Activated CD4-positive, alpha-beta T cell treated with anti-CD3 and anti-CD28 coated beads, Interleukin-2, Interleukin-6, amounts not matched to agents 100 ng/mL and 50 ng/mL, durations not matched to agents 16 hours and 8 hours (primary cell): Measurements from ENCODE around the gene CTSE.
A peak's percentile ranks its signal among the peaks of the same experiment; 100 is the strongest.

ENCODE experiments used
- DNase-seq: peaks from one replicate; pipeline ENCODE4 v3.0.0-alpha.2; 2020

CTSE gene

DNA sequence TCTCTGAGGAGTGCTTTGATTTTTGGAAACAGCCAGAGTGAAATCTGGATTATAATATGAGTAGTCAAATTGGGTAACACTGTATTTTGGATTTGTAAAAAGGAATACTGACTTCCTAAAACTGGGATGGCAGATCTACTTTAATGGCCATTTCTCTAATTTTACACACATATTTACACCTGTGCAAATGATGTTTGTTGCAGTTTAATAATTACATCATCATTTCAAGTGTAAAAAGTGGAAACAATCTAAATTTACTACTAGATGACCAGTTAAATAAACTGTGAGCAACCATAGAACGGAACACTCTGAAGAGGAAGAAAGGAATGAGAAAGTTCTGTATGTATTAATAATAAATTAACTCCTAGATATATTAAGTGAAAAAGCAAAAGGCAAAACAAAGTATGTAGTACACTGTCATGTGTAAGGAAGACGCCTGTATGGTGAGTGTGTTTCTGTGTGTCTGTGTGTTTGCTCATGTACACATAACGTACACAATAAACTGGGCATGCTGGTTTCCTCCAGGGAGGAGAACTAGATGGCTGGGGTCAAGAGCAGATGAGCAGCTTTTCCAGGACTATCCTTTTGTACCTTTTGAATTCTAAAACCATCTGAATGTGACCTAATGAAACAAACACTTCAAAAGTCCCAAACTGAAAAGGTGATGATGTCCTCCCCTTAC is 26.4 kb upstream of the CTSE start:
- no peak for DNase-seq

DNA sequence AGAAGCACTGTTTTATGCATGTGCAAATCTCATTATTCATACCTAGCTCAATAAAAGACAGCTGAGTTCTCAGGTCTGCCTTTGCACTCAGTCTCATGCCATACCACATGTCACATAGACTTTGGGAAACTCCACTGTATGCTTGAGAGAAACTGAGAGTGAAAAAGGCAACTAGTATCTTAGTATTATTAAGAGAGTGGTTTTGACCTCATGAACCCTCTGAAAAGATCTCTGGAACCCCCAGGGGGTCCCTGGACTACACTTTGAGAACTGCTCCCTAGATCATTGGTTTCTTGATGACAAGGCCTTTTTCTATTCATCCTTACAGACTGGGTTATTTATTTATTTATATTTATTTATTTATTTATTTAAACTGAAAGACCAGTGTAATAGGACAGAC is 25.6 kb upstream of the CTSE start:
- DNase-seq, result peak; percentile 45

DNA sequence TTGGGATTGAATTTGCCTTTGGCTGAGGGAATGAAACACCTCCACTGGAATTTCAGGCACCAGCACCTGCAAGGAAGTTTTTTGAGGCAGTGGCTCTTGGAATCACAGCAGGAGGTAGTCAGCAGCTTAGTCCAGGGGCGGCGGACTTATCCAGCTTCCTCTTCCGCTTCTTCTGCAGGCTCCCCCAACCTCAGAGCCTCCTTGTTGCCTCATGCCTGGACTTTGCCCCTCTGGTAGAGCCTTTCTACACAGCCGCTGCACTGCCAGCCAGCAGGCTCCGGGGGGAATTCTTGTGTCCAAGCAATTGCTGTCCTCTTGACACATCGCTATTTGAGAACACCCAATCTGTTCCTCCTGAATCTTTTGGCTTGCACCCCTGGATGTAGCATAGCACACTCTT is 24.9 kb upstream of the CTSE start:
- no peak for DNase-seq

DNA sequence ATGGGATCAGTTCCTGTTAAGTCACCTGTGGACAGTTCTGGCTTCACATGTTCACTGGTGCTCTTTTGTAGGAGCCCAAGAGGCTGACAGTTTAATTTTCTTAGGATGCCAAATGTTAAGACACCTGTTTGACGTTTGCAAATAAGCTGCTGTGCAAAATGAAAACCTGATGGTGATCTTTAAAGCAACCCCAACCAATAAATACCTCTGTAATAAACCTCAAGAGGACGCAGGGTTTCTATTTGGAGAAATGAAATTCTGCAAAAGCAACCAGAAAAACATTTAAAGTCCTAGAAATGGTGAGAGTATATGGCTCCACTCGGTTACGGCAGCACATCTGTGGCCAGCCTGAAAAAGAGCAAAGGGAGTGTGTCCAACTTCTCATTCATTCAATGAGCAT is 23.6 kb upstream of the CTSE start:
- no peak for DNase-seq

DNA sequence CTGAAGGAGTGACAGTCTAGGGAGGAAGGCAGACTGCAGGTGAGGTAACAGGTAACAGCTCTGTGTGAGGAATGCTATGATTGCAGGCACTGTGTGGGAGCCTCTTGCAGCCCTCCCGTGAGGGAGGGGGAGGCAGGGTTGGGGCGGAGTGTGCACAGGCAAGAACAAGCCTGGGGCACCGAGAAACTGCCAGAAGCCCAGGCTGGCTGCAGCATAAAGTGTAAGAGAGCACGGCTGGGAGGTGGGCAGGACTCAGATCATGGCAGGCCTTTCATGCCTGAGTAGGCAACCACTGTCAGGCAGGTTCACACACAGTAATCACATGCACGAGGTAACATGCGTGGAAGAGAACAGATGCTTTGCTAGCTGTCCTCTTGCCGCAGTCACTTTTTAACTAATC is 17.9 kb upstream of the CTSE start:
- no peak for DNase-seq

DNA sequence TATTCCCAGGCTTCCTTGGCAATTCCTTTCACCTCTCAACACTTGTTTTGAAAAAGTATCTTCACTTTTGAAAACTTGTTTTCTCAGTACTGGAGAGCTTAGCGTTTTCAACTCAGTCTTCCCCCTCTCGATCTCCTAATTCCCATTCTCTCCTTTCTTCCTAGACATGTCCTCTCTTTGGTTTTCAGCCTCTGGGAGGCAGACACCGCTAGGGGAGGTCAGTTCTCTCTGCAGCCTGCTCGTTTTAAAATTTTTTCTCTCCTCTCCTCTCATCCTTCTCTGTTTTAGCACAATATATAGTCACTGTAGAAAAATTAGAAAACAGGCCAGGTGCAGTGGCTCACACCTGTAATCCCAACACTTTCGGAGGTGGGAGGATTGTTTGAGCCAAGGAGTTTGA is 16.6 kb upstream of the CTSE start:
- no peak for DNase-seq

DNA sequence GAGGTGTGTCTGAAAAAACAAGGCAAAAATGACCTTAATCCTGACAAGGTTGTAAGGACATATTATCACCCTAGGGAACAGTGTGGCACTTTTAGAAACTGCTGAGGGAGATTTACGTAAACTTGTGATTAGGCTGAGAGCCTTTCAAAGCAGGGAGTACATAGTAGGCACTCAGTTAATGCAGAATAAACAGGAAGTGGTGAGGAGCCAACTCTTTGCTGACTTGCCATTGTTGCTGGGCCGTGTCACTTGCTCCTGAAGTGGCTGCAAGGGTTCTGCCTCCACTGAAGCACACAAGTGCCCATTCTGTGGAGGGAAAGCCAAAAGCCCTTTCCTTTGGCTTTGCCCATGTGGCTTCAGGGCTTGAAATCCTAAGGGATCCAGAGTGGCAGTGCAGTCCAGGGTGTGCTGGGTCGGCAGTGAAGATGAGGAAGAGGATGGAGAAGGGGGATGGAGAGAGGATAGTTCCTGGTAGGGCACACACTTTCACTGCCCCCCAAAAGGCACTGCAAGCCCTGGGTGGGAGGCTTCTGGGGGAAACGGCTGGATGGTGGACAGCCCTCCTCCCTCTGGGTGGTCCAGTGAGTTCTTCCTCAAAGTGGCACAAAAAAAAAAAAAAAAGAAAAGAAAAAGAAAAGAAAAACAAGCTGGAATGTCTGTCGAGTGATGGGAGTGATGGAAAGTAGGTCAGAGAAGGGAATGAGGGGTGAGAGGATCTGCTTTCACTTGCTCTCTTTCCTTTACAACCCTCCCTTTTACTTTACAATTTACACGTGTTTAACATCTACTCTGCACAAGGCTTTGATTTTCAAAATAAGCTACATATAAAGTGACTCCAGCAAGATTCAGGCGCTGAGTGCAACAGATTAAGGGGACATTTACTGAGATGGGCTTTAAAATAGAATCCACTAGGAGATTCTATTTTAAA is 15.6 kb upstream of the CTSE start:
- DNase-seq, result no peak

DNA sequence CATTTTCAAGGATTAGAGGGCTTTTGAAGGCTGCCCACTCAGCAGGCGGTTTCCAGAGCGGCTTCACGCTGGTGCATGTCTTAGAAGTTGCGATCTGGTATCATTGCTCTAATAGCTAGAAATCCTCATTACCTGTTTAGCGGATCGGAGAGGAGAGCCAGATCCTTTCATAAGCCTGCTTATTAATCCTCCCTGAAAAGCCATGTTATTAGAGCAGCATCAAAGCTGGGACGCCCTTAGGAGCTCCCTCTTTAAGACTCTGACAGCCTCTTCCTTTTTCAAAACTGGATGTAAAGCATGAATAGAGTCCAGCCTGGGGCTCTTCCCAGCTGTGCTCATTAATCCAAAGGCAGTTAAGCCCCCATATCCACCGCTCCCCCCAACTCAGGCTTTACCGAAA is 13.9 kb upstream of the CTSE start:
- no peak for DNase-seq

DNA sequence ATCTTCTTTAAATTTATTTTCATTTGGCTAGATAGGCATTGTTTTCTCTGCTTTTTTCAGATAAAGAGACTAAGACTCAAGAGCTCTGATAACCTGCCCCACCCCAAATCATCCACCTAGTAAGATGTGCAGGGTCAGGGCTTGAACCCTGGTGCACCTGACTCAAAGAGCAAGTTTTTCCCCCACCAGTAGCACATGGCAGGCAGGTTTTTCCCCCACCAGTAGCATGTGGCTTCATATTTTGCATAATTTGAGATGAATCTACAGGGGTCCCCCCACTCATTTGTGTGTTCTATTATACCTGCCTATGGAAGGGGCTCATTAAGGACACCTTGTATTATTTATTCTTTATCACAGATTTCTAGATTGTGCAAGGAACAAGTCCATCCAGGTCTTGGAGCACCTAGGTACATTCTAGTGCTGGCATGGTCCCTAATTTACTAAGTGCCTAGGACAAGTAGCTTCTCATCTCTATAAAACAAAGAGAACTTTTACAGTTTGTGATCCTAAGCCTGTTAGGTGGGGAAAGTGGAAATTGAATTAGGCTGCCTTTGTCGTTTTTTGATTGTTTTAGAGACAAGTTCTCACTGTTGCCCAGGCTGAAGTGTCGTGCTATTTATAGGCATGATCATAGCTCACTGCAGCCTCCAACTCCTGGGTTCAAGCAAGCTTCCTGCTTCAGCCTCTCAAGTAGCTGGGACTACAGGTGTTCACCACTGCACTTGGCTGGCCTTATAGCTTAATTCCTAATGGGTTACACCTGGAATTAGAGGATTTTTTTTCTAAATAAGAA is 13.2 kb upstream of the CTSE start:
- no peak for DNase-seq

DNA sequence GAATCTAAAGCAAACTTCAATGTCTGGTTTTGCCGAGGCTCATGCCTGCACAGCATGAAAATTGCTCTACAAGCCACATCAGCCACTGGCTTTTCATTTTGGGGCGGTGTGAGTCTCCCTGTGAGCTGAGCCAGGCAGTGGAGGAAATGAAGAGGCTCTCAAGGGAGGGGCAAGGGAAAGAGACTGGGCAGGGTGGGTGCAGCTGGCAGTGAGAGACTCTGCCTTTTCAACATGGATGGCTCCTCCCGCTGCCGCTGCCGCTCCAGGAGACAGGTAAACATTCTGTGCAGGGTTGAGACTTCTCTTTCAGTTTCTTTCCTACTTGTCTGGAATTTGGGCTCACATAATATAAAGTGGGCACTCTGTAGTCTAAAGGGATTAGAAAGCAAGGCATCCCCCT is 11.3 kb upstream of the CTSE start:
- DNase-seq, result no peak

DNA sequence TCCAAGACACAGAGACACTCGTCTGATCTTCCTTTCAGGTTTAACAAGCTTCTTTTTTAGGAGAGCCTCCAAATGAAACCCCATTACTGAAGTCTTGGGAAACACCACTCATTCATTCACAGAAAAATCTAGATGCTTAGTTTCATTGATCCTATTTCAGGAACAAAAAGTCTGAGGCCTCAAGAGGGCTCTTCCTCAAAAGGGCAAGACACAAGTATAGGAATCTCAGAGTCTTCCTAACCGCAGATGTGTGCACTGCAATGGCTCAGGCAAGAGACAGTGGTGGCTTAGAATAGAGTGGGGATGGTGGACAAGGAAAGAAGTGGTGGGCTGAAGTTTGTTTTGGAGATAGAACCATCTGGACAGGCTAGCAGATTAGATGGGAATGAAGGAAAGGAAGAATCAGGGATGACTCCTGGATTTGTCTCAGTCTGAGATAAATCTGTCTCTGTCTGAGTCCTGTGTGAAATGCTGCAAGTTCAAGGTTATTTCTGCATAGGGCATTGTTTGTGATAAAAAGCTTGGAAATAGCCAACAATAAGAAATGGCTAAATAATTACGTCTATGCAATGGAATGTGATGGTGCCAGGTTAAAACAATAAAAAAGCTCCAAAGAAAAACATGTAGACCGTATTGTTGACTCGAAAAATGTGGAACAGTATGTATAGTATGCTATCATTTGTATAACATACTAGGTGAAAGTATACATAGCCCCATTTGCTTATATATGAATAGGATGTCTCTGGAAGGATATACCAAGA is 8.9 kb upstream of the CTSE start:
- no peak for DNase-seq

DNA sequence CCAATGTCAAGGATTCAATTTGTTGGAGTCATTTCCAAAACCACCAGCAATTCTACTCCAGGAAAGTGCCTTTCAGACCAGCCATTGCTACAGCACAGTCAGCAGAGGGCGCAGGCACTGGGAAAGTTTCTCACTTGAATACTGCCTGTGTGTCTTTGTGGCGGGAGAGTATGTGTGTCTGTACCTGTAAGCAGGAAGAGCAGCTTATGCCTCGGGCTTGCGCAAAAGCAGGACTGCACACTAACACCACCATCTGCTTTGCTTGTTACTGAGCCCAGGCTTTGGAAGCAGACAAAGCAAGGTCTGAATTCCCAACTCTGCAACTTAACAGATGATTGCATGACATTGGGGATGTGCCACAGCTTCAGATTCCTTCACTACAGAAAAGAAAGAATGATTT is 7.0 kb upstream of the CTSE start:
- DNase-seq, result peak; percentile 83

DNA sequence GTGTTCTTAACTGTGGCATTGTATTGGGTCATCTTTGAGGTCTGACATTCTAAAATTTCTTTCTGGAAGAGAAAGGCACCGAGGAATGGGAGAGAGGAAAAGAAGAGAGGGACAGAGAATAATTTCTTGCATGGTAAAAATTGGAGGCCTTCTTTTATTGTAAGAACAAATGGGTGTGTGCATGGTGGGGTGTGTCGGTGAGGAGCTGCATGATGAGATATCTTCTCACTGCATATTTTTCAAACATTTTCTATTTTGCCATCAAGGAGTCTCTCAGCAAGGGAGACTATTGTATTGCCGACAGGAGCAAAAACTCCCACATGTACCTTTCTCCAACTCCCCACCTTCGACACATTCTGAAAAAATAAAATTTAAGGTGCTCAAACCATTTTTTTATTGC is 6.5 kb upstream of the CTSE start:
- no peak for DNase-seq

DNA sequence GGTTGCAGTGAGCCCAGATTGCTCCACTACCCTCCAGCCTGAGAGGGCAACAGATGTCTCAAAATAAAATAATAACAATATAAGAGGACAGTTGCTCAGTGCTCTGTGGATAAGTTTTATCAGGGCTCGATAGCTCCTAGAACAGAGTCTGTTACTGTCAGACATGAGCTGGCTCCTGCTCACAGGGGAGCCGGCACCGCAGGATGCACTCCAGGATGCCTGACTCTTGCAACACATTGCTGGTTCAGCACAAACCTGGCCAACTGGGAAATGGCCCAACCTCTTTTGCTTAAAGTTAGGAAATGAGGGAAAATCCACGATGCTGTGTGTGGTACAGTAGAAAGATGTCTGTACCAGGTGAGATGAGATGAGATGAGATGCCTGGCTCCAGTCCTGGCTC is 5.8 kb upstream of the CTSE start:
- DNase-seq, result no peak

DNA sequence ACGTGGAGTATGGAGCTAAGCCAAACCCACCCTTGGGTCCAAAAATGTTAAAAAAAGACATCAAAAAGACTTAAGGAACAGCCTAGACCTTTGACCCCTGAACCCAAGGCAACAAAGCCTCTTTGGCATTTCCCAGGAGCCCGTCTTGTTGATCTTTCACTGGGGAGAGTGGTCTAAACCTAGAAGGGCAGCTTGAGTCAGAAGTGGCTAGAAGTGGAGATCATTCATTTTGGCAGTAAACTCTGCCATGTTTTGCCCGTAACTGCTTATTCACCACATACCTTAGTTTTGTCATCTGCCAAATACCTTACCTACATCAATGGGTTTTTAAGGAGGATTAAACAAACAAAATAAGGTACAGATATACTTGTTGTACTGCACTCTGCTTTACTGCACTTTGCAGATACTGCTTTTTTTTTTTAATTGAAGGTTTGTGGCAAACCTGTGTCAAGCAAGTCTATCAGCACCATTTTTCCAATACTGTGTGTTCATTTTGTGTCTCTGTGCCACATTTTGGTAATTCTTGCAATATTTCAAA is 1.7 kb upstream of the CTSE start:
- DNase-seq, result no peak

DNA sequence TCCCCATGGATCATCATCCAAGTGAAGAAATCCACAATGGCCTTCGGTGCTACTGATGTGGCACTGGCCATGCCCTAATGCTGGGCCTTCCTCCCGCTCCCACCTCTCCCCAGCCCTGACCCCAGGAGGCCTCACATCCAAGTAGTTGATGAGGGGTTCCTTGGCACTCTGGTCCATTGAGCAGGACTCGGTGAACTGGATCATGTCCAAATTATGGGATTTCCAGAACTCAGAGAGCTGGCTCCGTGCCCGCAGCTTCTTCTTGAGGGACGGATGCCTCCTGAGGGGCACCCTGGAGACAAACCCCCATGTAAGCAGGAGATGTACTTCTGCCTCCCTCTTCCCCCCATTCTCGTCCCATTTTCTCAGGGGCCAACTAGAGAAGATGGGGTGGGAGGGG is 929 bp downstream of the CTSE start:
- no peak for DNase-seq

DNA sequence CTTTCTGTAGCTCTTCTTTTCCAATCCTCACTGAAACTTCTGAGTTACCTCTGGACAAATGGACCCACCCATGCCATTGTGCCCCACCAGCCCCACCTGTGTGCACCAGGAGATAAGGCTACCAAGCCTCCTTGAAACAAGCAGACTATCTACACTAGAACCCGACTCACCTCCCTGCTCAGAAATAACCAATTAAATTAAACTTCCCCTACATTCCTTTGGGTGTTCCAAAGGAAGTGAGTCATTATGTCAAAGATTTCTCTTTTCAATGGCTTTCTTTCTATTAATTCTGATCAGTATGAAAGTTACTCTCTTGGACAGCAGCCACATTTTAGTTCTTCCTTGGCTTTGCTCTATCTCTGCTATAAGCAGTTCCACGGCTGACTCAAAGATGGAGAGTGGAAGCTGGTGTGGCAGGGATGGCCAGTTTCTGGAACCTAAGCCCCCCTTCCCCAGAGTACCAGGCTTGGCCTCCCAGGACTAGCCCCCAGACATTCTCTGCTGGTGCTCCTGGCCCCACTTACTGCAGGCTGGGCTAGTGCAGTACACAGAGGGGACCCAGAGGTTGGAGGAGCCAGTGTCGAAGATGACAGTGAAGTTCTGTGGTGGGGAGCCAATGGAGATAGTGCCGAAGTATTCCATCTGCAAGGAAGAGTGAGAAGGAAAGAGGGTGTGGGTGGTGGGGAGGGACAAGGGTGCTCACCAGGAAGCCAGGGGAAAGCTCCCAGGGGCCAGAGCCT is 1.9 kb downstream of the CTSE start:
- no peak for DNase-seq

DNA sequence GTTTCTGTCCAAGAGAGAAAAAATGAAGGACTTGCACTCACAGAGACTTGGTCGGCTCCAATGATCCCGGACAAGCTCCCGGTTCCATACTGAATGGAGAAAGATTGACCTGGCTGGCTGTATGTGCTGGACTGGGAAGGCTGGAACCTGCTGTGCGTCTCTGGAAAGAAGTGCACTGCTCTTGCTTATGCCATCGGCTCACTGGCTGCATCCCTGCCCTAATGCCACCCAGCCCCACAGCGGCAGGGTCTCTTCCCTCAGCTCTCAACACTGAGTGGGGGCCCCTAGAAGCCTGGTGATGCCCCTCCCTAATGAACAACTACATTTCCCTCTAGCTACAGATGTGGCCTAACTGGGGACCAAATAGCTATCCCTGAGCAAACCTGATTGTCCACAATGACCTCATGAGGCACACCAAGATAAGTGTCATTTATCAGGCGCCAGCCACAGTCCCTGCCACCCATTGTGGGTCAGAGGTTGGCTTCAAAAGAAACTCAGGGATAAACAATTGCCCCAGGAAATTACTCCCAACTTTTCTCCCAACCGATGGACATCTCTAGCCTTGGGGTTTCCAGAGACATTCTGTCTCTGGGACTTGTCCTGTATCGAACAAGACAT is 2.6 kb downstream of the CTSE start:
- no peak for DNase-seq

DNA sequence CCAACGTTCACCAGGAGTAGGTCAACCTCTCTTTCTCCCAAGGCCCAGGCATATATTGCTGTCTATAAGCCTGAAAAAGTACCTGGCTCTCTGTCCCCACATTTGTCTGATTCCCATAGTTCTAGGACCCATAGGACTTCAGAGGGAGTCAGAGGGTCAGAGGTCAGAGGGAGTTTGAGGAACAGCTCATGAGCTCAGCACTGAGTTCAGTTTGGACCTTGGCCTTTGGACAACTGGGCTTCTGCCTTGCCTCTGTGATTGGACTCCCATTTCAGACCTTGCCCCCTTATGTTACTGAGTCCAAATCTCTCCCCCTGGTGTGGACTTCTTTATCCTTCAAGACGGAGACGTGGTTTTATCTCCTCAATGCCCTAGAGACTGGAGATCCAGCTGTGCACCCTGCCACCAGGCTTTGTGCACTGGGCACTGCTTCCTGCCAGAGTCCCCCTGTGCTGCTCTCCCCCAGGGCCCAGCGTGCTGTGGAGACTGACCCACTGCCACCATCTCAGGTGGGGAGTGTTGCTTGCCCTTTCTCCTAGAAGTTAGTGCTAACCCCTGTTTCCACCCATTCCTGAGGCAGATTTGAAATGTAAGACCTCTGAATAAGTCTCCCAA is 3.2 kb downstream of the CTSE start:
- no peak for DNase-seq

DNA sequence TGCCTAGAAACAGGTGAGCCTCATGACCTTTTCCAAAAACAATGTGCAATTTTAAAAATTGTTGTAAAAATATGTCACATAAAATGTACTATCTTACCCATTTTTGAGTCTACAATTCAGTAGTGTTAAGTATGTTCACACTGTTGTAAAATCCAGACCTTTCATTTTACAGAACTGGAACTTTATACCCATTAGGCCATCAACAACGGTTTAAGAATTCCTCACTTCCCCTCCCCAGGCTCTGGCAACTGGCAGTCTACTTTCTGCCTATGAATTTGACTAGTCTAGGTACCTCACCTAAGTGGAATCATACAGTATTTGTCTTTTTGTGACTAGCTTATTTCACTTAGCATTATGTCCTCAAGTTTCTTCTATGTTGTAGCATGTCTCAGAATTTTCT is 8.6 kb downstream of the CTSE start:
- DNase-seq, result no peak

DNA sequence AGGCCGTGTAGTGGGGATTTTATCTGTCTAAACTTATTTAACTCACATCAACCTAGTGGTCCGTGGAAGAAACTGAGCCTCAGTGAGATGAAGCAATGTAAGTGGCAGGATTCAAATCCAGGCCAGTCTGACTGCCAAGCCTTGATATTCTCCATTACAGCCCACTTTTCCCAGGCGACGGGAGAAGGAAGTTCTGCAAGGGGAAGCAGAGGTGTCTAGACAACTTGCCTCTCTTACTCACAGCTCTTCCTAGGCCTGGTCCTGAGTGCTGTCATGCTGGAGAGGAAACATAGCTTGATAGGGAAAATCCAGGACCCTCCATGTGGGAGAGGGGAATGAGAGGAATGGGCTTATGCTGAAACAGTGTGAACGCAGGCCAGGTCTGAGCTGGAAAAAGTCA is 9.1 kb downstream of the CTSE start:
- DNase-seq, result no peak
